NCI-H1417 treated with DMSO at 0.1 percent for 48 hours (cell line): Measurements from ENCODE around the gene USP6NL.
"Not testable (repeated sequence)": the region's sequence is repeated elsewhere in the genome, so short reads cannot be mapped to it uniquely, and the experiment has no call there.

Experiments
- DNase-seq: peaks from one replicate; lab custom pipeline; 2025; lab: John Stamatoyannopoulos, UW

USP6NL gene

DNA sequence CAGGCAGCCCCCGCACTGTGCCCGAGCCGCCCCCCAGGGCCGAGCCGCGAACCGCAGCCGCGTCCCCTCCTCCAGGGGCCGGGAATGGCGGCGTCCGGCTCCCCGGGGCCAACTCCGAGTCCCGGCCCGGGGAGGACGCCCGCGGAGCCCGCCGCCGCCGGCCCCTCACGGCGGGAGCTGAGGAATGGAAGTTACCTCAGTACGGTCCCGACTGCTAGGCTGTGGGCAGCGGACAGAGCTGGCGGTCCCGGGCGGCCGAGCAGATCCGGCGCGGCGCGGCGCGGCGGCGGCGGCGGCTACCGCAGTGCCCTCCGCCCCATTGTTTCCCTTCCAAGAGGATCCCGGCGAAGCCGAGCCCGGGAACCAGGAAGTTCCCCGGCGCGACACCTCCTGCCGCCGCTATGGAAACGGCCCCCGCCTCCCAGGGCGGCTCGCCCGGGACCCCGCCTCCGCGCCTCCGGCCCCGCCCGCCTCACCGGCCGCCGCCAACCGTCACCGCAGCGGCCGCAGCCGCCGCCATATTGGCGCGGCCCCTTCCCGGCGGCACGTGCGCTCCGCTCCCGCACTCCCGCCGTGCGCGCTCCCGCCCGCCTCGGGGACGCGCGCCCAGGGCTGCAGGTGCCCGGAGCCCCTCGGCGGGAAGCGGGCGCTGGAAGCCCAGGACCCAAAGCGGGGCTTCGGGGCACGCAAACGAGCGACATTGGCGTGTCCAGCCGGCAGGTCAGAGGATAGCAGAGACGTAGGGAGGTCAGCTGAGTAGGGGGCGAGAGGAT is at the start of gene USP6NL:
Gene USP6NL (minus strand): TSS at position 403 of the 773 bp plus-strand sequence. CDS start 14,016 bp downstream, outside the sequence.
- DNase-seq, result no peak

DNA sequence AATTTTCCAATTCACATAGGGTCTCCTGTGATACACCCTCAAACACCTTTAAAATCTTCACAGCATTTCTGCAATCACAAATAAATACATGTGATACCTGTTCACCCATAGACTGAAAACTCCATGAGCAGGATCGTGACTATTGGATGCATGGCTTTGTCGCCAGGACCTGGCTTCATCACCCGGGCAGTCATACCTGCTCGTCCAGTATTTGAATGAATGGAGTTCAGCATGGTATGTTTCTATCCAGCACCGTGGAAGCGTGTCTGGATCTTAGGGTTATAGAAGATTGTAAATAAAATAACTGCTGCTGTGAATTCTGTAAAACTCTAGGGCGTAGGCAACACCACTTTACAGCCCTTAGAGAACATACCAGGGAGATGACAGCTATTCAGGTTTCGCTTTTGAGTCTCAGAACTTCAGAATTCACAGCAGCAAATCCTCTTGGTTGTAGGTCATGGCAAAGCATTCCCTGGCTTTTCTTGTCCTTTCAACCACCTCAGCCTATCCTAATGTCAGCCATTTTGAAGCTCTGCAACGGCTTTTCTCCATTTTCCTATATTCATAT is 47.4 kb upstream of the USP6NL start:
- no peak for DNase-seq

DNA sequence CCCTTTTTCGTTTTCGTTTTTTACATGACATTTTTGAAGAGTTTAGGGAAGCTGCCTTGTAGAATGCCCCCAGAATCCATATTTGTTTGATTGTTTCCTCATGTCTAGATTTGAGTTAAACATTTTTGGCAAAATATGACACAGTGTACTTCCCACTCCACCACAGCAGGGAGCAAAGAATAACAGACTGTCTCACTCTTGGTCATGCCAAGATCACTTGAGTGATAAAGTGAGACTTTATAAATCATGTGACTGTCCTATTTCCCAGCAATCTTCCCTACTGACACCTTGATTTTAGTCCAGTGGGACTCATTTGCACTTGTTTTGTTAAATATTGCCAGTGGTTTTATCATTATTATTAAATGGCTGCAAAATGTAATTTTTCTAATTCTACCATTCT is 44.4 kb upstream of the USP6NL start:
- DNase-seq, result no peak

DNA sequence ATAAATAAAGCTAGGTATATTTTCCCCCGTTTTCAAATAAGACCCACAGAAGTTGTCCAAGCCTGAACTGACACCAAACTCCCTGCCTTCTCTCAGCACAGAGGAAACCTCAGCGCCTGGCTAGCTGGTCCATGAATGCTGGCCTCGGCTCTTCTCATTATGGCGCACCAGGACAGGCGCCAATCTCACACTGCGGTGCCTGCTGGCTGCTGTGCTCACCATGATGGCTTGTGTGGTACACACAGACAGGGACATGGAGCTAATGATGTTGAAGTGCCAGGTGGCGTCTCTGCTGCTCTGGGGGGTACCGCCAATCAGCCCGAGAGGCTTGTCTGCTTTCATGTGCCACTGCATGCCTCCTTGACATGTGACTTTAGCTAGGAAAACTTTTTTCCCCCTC is 43.2 kb upstream of the USP6NL start:
- DNase-seq, result no peak

DNA sequence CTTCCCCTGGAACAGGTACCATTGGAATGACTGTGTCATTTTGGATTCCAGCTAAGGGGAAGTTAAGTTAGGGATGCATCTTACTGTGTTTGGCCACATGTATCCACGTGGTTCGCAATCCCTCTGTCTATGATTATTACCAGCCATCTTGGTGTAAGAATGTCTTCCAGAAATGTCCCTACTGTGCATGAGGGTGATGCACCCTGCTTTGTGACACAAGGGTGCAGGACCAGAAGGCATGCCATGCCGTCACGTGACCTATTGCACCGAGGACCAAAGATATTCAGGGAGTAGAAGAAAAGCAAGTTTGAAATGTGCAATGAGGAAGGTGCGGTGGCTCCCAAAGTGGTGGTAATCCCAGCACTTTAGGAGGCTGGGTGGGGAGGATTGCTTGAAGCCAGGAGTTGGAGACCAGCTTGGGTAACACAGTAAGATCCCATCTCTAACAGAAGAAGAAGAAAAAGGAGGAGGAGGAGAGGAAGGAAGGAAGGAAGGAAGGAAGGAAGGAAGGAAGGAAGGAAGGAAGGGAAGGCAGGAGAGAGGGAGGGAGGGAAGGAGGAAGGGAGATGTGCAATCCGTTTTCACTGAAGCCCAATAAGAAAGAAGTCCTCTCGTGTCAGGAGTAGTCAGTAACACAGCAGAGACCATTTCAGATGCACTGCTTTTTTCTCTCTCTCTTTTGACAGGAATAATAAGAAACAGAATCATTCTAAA is 42.5 kb upstream of the USP6NL start:
- no peak for DNase-seq

DNA sequence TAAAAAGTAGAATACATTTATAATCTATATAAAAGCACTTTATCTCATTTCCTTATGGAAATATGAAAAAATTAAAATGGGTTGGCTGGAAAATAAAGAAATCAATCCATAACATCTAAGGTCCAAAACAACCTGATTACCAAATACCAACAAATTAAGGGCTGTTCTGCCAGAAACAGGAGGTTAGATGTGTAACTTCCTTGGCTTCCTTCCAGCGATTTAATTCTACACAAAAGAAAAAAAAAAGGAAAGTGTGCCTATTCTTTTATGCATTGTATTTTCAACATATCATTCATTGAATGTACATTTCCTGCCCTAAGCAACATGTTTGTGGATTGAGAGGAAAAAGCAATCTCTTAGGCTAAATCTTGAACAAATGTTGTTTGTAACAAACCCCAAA is 36.2 kb upstream of the USP6NL start:
- no peak for DNase-seq

DNA sequence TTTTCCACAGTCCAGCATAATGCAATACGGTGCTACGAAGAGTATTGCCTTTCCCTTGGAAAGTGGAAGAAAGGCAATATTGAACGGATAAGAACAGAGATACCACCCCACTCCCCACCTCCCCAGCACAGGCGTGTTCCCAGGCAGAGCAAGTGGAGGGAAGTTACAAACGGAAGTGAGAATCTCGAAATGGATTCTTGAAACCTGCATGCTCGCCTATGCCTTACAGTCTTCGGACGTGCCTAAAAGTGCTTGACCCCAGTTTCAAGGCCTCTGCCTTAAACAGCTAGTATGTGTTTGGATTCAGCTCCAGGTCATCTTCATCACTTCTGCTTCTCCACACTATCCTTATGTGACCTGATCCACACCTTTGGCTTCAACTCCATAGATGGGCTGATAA is 35.0 kb upstream of the USP6NL start:
- no peak for DNase-seq

DNA sequence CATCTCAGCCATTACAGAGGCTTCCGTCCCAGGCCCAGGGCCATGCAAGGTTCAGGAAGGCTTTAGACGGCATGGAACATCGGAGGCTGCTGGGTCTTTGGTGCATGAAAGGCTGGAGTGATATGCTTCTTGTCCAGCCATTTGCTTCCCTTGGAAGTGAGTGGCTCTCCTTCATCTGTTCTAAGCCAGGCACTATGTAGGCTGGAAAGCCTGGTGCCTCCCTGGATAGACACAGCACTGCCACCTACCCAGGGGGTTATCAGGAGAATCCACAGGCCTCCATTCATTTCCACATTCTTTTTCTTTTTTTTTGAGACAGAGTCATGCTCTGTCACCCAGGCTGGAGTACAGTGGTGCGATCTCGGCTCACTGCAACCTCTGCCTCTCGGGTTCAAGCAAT is 31.6 kb upstream of the USP6NL start:
- DNase-seq, result no peak

DNA sequence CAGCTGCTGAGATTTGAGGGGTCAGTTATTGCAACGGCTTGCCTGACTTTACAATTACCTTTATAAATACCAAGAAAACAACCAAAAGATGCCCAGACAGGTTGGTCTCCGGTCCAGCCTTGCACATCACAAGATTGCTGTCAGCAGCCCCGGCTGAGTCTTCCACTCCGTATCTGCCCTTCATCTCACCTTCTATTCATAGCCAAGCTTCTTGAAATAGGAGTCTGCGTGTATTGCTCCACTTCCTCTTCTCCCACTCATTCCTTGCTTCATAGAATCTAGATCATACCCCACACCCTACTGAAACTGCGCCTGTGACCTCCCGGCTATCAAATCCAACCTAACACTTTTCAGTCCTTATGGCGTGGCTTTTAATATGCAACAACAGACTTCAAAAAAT is 31.1 kb upstream of the USP6NL start:
- no peak for DNase-seq

DNA sequence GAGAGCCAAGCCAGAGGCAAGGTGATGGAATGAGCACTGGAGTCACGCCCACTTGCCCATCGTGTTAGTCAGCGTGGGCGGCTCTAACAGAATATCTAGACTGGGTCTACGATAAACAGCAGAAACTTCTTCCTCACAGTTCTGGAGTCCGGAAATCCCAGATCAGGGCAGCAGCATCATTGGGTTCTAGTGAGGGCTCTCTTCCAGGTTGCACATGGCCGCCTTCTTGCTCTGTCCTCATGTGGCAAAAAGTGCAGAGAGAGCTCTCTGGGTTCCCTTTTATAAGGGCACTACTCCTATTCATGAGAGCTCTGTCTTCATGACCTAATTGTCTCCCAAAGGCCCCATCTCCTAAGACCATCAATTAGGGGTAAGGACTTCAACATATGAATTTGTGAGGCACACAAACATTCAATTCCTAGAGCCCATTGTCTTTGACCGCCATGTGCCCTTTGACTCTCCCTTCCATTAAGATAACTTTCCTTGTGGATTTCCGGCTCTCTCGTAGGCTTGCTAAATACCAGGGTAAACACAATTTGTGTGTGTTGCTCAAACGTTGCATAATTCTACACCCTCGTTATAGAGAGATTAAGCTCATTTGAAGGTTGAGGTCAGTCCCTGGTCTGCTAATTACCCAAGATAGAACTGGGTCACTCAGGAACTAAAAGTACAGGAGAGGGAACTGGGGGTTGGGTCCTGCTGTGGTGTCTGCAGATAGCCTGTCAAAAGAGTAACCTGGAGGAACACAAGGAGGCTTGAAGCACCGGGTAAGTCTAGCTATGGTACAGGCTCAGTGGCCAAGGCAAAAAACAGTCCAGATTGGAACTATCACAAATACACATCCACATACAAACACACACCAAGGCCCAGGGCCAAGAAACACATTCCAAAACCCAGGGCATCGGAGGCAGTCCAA is 28.7 kb upstream of the USP6NL start:
- no peak for DNase-seq

DNA sequence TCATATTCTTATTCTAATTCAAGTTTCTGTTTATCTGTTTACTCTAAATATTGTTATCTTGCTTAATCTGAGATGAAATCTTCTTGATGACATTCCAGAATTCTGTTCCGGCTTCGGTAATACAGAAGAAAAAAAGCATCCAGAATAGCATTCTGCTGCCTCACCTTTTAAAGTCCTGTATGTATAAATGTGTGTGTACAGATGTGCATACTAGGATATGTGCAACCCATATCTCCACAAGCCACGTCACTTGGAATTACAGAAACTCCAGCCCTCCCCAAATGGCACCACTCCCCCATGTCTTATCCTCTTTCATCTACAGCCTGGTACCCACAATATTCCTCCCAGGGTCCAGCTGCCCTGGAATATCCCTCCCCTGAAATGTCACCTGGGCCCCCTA is 27.9 kb upstream of the USP6NL start:
- DNase-seq, result no peak

DNA sequence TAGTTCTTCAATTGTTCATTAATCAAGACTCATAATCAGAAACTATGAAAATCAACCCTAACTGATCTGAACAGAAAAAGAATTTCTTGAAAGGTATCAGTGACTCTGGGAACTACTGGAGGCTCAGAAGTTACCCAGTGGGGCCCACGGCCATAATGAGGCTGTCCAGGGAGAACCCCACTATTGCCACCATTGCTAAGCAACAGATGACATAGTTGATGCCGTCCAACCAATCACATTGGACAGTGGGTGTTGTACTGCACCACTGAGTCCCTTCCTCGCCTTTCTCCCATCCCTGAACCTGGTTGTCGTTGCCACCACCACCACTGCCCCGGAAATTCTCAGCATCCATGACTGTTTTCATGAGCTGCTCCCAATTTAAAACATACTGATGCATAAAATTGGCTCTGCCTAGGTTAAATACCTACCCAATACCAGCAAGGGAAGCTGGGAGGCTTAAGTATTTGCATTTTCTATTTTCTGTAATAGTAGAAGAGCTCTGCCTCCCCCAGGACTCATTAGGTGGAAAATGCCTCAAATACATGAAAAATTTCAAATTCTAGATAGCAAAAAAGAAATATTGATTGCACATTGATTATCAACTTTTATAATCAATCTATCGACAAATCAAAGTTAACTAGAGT is 26.7 kb upstream of the USP6NL start:
- DNase-seq, result no peak

DNA sequence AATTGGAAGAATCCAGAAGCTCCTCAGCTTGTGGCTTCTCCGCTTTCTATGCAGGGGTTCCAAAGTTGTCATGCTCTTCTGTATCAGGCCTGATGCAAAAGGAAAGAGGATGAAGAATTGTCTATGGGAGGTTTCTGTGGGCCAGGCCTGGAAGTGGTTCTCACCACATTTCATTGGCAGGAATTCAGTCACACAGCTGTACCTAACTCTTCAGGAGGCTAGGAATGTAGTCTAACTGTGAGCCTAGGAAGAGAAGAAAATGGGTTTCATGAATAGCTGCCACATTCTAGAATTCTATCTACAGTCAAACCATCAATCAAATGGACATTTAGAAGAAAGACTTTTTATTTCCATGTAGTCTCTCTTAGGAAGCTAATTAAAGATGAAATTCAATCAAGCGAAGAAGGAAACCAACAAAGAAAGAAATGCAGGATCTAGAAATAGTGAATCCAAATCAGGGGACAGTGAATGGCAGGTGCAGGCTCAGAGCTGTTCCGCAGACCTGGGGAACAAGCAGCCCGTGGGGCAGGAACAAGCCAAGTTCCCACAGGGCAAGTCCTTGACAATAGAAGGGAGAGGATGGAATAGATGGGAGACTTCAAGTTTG is 25.4 kb upstream of the USP6NL start:
- no peak for DNase-seq

DNA sequence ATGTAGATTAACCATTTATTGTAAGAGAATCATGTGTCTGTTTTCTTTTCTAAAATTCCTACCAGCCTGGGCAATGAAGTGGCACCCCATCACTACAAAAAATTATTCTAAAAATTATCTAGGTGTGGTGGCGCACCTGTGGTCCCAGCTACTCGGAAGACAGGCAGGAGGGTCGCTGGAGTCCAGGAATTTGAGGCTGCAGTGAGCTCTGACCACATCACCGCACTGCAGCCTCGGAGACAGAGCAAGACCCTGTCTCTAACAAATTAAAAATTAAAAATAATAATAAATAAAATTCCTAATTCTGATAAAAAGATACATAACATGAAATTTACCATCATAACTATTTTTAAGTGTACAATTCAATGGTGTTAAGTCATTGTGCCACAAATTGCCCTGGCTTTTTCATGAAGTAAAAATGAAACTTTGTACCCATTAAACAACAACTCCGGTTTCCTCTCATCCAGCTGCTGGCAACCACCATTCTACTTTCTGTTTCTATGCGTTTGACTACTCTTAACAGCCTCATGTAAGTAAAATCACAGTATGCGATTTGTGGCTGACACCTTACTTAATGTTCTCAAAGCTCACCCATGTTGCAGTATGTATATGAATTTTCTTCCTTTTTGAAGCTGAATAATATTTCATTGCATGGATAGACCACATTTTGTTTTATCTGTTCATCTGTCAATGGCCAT is 20.6 kb upstream of the USP6NL start:
- no peak for DNase-seq

DNA sequence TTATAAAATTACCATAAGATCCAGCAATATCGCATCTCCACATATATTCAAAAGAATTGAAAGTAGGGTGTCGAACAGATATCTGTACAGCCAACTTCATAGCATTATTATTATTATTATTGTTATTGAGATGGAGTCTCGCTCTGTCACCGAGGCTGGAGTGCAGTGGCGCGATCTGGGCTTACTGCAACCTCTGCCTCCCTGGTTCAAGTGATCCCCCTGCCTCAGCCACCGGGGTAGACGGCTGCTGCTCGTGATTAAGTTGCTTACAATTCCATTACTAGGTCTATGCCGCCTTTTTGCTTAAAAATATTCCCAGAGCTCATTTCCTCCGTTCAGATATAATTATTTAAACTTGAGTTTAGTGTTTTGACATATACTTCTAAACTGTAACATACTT is 19.8 kb upstream of the USP6NL start:
- DNase-seq, result no peak

DNA sequence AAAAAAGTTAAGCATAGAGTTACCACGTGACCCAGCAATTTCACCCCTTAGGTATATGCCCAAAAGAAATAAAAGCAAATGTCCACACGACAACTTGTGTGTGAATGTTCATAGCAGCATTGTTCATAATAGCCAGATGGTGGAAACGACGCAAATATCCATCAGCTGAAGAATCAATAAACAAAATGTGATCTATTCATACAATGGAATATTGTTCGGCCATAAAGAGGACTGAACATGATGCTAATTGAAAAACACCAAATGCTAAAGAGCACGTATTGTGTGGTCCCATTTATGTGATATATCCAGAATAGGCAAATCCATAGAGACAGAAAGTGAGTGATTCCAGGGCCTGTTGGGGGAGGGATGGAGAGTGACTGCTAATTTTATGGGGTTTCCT is 18.3 kb upstream of the USP6NL start:
- DNase-seq, result no peak

DNA sequence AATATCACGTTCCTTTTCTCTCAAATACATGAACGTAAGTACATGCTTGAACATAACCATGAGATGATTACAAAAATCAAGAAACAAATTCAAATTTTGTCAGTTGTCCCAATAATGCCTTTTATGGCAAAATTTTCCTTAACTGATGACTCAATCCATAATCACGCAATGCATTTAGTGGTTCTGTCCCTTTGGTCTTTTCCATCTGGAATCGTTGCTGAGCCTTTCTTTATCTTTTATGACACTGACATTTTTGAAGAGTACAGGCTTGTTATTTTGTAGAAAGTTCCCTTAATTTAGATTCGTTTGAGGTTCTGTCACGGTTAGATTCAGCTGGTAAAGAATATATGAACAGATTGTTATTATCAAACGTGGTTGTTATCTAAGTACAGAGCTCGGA is 16.5 kb upstream of the USP6NL start:
- not testable (repeated sequence) for DNase-seq

DNA sequence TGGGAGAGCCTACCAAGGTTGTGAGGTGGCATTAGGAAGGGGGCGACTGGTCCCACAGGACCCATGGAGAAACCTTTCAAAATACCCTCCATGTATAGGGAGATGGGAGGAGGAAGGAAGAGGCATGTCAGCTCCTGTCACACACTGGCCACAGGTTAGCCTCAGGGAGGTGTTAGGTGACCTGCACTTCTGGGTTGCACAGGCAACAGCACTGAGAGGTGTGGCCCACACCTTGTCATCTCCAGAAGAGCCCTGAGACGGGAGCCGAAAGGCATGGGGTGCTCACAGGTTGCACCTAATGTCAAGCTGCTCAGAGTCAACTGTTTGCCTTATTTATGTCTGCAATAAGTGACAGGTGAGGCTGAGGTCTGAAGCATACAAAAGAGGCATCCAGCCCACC is 14.6 kb upstream of the USP6NL start:
- no peak for DNase-seq

DNA sequence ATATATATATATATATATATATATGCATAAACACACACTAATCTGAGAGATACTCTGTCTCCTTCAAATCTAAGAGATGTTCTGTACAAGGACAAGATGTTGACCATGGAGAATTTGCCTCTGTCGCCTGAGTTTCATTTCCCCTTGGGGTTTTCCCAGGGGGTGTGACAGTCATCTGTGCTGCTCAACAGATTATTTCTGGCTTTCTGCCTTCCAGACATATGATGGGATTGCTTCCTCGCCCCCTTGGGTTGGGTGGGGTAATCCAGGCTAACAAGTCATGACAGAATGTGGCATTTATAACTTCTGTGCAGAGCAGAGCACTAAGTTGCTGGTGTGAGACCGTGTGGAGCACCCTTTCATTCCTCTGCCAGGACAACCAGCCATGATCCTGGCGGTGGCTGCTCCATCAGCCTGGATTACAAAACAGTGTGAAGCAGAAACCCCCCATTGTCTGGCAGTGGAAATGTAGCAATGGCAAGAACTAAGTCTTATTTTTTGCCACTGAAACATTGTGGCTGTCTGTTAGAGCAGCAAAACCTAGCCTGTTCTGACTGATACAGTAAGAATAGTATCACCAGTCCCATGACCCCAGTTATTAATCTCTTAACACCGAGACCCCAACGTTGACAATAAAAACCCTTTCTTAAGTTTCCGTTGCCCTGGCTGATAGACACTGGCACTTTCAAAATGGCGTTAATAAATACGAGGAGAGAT is 13.7 kb upstream of the USP6NL start:
- DNase-seq, result no peak

DNA sequence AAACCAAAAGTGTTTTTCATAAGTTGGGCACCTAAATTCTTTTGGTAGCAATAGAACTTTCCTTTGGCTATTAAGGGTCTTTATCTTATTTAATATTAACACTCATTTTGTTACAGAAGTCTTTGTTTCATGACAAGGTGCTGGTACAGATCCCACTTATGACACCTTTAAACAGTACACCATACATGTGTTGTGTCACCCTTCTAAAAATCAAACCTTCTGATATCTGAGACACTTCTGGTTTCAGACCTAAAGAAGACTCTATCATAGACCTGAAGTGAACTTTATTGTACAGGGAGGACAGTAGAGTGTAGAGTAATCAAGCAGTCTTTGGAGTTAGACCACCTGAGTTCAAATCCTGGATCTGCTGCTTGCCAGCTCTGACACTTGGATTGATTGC is 5.8 kb upstream of the USP6NL start:
- no peak for DNase-seq
